Stomach (tissue), 4 donors: ENCODE results near the gene NAGPA.

Experiments used
- EP300 ChIP-seq: sonication (generic); formaldehyde crosslinking; IDR thresholded peaks from one replicate; pipeline ENCODE4 v1.6.1; 2017; ENCODE audit warnings: antibody characterized with exemption
- POLR2A ChIP-seq, 4 donors: fragments of 450-650 bp; IDR thresholded peaks; one replicate each; pipeline ENCODE4 v1.6.1; 2016; ENCODE audit warnings: antibody characterized with exemption in 4 of 4, control low read depth in 2 of 4, mild to moderate bottlenecking in 1 of 4, moderate library complexity in 1 of 4
- POLR2AphosphoS5 ChIP-seq, 3 donors: sonication (generic); formaldehyde crosslinking; IDR thresholded peaks; one replicate each; pipeline ENCODE4 v1.6.1; 2016; ENCODE audit warnings: antibody characterized with exemption in 3 of 3
- TF ChIP-seq, protein P1 (sequence below), 7 experiments: fragments of 450-650 bp in 4 of 7; fragments of 200-600 bp in 3 of 7; sonication (generic) in 3 of 7; IDR thresholded peaks; one replicate each; pipeline ENCODE4 v1.5.1; 2016 to 2019; ENCODE audit warnings: antibody characterized with exemption in 7 of 7, control low read depth in 2 of 7, mild to moderate bottlenecking in 1 of 7

DNA sequence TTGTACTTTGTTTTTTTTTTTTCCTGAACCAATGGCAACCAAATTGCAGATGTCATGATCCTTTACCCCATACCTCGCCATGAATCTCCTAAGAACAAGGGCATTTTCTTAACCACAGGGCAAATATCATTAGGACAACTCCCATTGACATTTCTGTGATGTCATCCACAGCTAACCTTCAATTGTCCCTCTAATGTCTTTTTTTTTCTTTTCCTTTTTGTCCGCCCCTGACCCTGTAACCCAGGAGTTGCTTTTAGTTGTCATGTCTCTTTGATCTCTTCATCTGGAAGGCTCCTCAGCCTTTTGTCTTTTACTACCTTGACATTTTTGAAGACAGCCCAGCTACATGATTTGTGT lies 410 bp upstream of the NAGPA start:
- TF ChIP-seq, protein P1, sequence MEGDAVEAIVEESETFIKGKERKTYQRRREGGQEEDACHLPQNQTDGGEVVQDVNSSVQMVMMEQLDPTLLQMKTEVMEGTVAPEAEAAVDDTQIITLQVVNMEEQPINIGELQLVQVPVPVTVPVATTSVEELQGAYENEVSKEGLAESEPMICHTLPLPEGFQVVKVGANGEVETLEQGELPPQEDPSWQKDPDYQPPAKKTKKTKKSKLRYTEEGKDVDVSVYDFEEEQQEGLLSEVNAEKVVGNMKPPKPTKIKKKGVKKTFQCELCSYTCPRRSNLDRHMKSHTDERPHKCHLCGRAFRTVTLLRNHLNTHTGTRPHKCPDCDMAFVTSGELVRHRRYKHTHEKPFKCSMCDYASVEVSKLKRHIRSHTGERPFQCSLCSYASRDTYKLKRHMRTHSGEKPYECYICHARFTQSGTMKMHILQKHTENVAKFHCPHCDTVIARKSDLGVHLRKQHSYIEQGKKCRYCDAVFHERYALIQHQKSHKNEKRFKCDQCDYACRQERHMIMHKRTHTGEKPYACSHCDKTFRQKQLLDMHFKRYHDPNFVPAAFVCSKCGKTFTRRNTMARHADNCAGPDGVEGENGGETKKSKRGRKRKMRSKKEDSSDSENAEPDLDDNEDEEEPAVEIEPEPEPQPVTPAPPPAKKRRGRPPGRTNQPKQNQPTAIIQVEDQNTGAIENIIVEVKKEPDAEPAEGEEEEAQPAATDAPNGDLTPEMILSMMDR (IDR thresholded peaks at IDR 0.05), result no peak
- TF ChIP-seq POLR2A (IDR thresholded peaks at IDR 0.05) (no peak), POLR2AphosphoS5 (IDR thresholded peaks at IDR 0.05) (no peak), EP300 (no peak)
